Stimulated activated naive CD4-positive, alpha-beta T cell treated with Interleukin-2 at 50 U/mL for 16 hours (primary cell): ENCODE measurements around the gene PLA2G2A.
"Not testable (repeated sequence)": the region's sequence is repeated elsewhere in the genome, so short reads cannot be mapped to it uniquely, and the experiment has no call there.

Experiments
- DNase-seq: peaks from one replicate; lab custom pipeline; 2025; lab: John Stamatoyannopoulos, UW

PLA2G2A gene

GRCh38 chr1:19979494-19979977 is at the start of gene PLA2G2A:
PLA2G2A (minus strand) TSS chr1:19979618; CDS start chr1:19978773, 845 bp downstream.
- no peak for DNase-seq

- no peak for DNase-seq
These were observed 49.3 kb upstream of the PLA2G2A start for GRCh38 chr1:20028726-20029125.

- no peak for DNase-seq
These were observed 48.7 kb upstream of the PLA2G2A start for GRCh38 chr1:20028125-20028524.

- no peak for DNase-seq
These were observed 38.3 kb upstream of the PLA2G2A start for GRCh38 chr1:20017741-20018140.

- DNase-seq = no peak
These were observed 34.7 kb upstream of the PLA2G2A start for GRCh38 chr1:20014153-20014552.

GRCh38 chr1:20010016-20010415 is 30.6 kb upstream of the PLA2G2A start:
- DNase-seq = no peak

GRCh38 chr1:20009212-20009611 is 29.8 kb upstream of the PLA2G2A start:
- DNase-seq = no peak

GRCh38 chr1:20008391-20008841 is 29.0 kb upstream of the PLA2G2A start:
- DNase-seq = no peak

GRCh38 chr1:19998823-19999222 is 19.4 kb upstream of the PLA2G2A start:
- DNase-seq = not testable (repeated sequence)

- DNase-seq = no peak
These were observed 11.3 kb upstream of the PLA2G2A start for GRCh38 chr1:19990689-19991088.

GRCh38 chr1:19990182-19990582 is 10.8 kb upstream of the PLA2G2A start:
- not testable (repeated sequence) for DNase-seq

GRCh38 chr1:19988267-19989006 is 9.0 kb upstream of the PLA2G2A start:
- no peak for DNase-seq

- DNase-seq = no peak
These were observed 8.3 kb upstream of the PLA2G2A start for GRCh38 chr1:19987719-19988118.

GRCh38 chr1:19984409-19985016 is 5.1 kb upstream of the PLA2G2A start:
- not testable (repeated sequence) for DNase-seq

- DNase-seq = no peak
These were observed 2.3 kb upstream of the PLA2G2A start for GRCh38 chr1:19981507-19982312.

GRCh38 chr1:19981170-19981506 is 1.7 kb upstream of the PLA2G2A start:
- DNase-seq = no peak

- DNase-seq = no peak
These were observed 896 bp upstream of the PLA2G2A start for GRCh38 chr1:19980314-19980713.

- DNase-seq = no peak
These were observed 1.3 kb downstream of the PLA2G2A start for GRCh38 chr1:19978143-19978542.

GRCh38 chr1:19976317-19977003 is 3.0 kb downstream of the PLA2G2A start:
- no peak for DNase-seq

GRCh38 chr1:19975423-19976193 is 3.8 kb downstream of the PLA2G2A start:
- no peak for DNase-seq

- DNase-seq = no peak
These were observed 4.5 kb downstream of the PLA2G2A start for GRCh38 chr1:19974822-19975416.
